Muscle layer of colon (tissue), 2 donors: ENCODE data around the gene CLIP3.

Experiments used
- H3K27ac ChIP-seq: one replicate; pipeline ENCODE4 v1.7.0; 2013; ENCODE audit warnings: low read depth, mild to moderate bottlenecking, low read length, moderate library complexity
- H3K27me3 ChIP-seq, 2 donors: one replicate each; pipeline ENCODE4 v1.7.0; 2013; ENCODE audit warnings: low read length in 2 of 2, mild to moderate bottlenecking in 2 of 2; ENCODE audit not compliant: insufficient read depth in 2 of 2, control insufficient read depth in 1 of 2
- H3K36me3 ChIP-seq: one replicate; pipeline ENCODE4 v1.7.0; 2013; ENCODE audit warnings: mild to moderate bottlenecking, low read length; ENCODE audit not compliant: insufficient read depth
- H3K4me1 ChIP-seq: one replicate; pipeline ENCODE4 v1.7.0; 2013; ENCODE audit warnings: mild to moderate bottlenecking, low read length; ENCODE audit not compliant: insufficient read depth
- H3K4me3 ChIP-seq, 2 donors: one replicate each; pipeline ENCODE4 v1.7.0; 2013; ENCODE audit warnings: low read length in 2 of 2, low read depth in 1 of 2, mild to moderate bottlenecking in 1 of 2, moderate library complexity in 1 of 2
- H3K9ac ChIP-seq: one replicate; pipeline ENCODE4 v1.7.0; 2013; ENCODE audit warnings: low read length
- H3K9me3 ChIP-seq: one replicate; pipeline ENCODE4 v1.7.0; 2013; ENCODE audit warnings: mild to moderate bottlenecking, low read length
- donor health status: abdominal sarcoma.
- donor health status: Adenocarcinoma of cecum.

Gene CLIP3

GRCh38 chr19:36019061-36019670, 13.5 kb downstream of the CLIP3 start:
- Histone ChIP-seq H3K36me3 (peaks cover 48% of the 10 kb centered on the region), H3K9ac (no peak overlapping the region), H3K4me1 (peaks cover 6% of the 10 kb centered on the region), H3K4me3 (no peak overlapping the region), H3K27me3 (no peaks in the 10 kb centered on the region), H3K27ac (no peak overlapping the region), H3K9me3 (no peaks in the 10 kb centered on the region)

- Histone ChIP-seq H3K9me3 (no peaks in the 10 kb centered on the region), H3K27me3 (no peaks in the 10 kb centered on the region), H3K36me3 (peaks cover 31% of the 10 kb centered on the region), H3K9ac (peak within 1 kb of the TSS; percentile 93), H3K4me3 (peak within 1 kb of the TSS; percentile 62 to 95), H3K27ac (peak within 1 kb of the TSS; percentile 79), H3K4me1 (peaks cover 23% of the 10 kb centered on the region)
Observed at GRCh38 chr19:36014012-36014924, 18.4 kb downstream of the CLIP3 start, which contains the start of gene ALKBH6. Gene ALKBH6, minus strand, starts transcription at chr19:36014213. Its CDS starts 816 bp downstream, at chr19:36013397.

- Histone ChIP-seq H3K4me1 (peaks cover 26% of the 10 kb centered on the region), H3K4me3 (peak overlapping the region; percentile 62 to 95), H3K9me3 (no peaks in the 10 kb centered on the region), H3K27ac (peak overlapping the region; percentile 79), H3K36me3 (peaks cover 27% of the 10 kb centered on the region), H3K9ac (peak overlapping the region; percentile 93), H3K27me3 (no peaks in the 10 kb centered on the region)
Observed at GRCh38 chr19:36013280-36014011, 19.2 kb downstream of the CLIP3 start.

- Histone ChIP-seq H3K36me3 (no peaks in the 10 kb centered on the region), H3K9ac (no peak overlapping the region), H3K27me3 (no peaks in the 10 kb centered on the region), H3K4me3 (no peak overlapping the region), H3K4me1 (peaks cover 26% of the 10 kb centered on the region), H3K27ac (no peak overlapping the region), H3K9me3 (no peaks in the 10 kb centered on the region)
Observed at GRCh38 chr19:36010402-36010801, 22.3 kb downstream of the CLIP3 start.

- no peaks in the 10 kb centered on the region for H3K36me3 ChIP-seq
- peak overlapping the region; percentile 68 for H3K9ac ChIP-seq
- no peaks in the 10 kb centered on the region for H3K27me3 ChIP-seq
- H3K4me1 ChIP-seq: peaks cover 25% of the 10 kb centered on the region
- H3K9me3 ChIP-seq: no peaks in the 10 kb centered on the region
- H3K27ac ChIP-seq: peak overlapping the region; percentile 69
- peak overlapping the region; percentile 47 to 71 for H3K4me3 ChIP-seq
Observed at GRCh38 chr19:36009633-36010379, 22.9 kb downstream of the CLIP3 start.

- no peaks in the 10 kb centered on the region for H3K27me3 ChIP-seq
- peak overlapping the region; percentile 68 for H3K9ac ChIP-seq
- H3K9me3 ChIP-seq: no peaks in the 10 kb centered on the region
- H3K4me3 ChIP-seq: peak overlapping the region; percentile 47 to 71
- no peaks in the 10 kb centered on the region for H3K36me3 ChIP-seq
- H3K4me1 ChIP-seq: peaks cover 21% of the 10 kb centered on the region
- peak overlapping the region; percentile 69 for H3K27ac ChIP-seq
Observed at GRCh38 chr19:36009220-36009619, 23.5 kb downstream of the CLIP3 start.

- H3K4me1 ChIP-seq: peaks cover 18% of the 10 kb centered on the region
- no peaks in the 10 kb centered on the region for H3K27me3 ChIP-seq
- no peaks in the 10 kb centered on the region for H3K9me3 ChIP-seq
- peak within 1 kb of the TSS; percentile 47 to 71 for H3K4me3 ChIP-seq
- H3K9ac ChIP-seq: peak within 1 kb of the TSS; percentile 68
- no peaks in the 10 kb centered on the region for H3K36me3 ChIP-seq
- H3K27ac ChIP-seq: peak within 1 kb of the TSS; percentile 69
Observed at GRCh38 chr19:36008336-36008978, 24.2 kb downstream of the CLIP3 start, which contains the start of gene SYNE4. Gene SYNE4, minus strand, starts transcription at chr19:36008813. Its CDS starts 132 bp downstream, at chr19:36008681.

GRCh38 chr19:36006955-36007354, 25.7 kb downstream of the CLIP3 start:
- no peaks in the 10 kb centered on the region for H3K9me3 ChIP-seq
- no peak overlapping the region for H3K4me3 ChIP-seq
- H3K36me3 ChIP-seq: no peaks in the 10 kb centered on the region
- no peak overlapping the region for H3K27ac ChIP-seq
- H3K27me3 ChIP-seq: no peaks in the 10 kb centered on the region
- peaks cover 11% of the 10 kb centered on the region for H3K4me1 ChIP-seq
- no peak overlapping the region for H3K9ac ChIP-seq

GRCh38 chr19:36003284-36003683, 29.4 kb downstream of the CLIP3 start:
- Histone ChIP-seq H3K4me1 (peaks cover 14% of the 10 kb centered on the region), H3K9me3 (no peaks in the 10 kb centered on the region), H3K27ac (no peak overlapping the region), H3K36me3 (peaks cover 10% of the 10 kb centered on the region), H3K27me3 (no peaks in the 10 kb centered on the region), H3K4me3 (no peak overlapping the region), H3K9ac (no peak overlapping the region)

- Histone ChIP-seq H3K27me3 (no peaks in the 10 kb centered on the region), H3K9me3 (no peaks in the 10 kb centered on the region), H3K4me3 (no peak overlapping the region), H3K4me1 (peaks cover 16% of the 10 kb centered on the region), H3K9ac (no peak overlapping the region), H3K27ac (no peak overlapping the region), H3K36me3 (peaks cover 10% of the 10 kb centered on the region)
Observed at GRCh38 chr19:36001605-36002004, 31.1 kb downstream of the CLIP3 start.
